CD4-positive, alpha-beta T cell treated with Interleukin-10 for 1 hour (primary cell): Measurements from ENCODE around the gene CD2AP.

ENCODE experiments used
- DNase-seq: peaks from one replicate; pipeline ENCODE4 v3.0.0-alpha.2; 2020

CD2AP gene

DNA sequence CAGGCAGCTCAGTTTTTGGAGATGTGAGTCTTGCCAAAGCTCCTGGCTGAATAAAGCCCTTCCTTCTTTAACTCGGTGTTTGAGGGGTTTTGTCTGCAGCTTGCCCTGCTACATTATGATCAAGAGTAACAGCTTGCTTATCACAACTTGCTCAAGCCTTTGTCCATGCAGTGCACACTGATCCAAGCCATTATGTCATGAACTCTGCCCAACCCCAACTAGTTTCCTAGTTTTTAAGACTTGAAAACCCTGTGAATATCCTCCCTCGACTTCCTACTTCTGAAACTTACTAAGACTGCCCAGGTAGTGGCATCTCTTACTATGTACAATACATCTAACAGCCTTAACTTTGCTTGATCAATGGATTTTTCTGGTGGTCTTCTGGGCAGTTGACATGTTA, 170.4 kb downstream of the CD2AP start:
- no peak for DNase-seq

DNA sequence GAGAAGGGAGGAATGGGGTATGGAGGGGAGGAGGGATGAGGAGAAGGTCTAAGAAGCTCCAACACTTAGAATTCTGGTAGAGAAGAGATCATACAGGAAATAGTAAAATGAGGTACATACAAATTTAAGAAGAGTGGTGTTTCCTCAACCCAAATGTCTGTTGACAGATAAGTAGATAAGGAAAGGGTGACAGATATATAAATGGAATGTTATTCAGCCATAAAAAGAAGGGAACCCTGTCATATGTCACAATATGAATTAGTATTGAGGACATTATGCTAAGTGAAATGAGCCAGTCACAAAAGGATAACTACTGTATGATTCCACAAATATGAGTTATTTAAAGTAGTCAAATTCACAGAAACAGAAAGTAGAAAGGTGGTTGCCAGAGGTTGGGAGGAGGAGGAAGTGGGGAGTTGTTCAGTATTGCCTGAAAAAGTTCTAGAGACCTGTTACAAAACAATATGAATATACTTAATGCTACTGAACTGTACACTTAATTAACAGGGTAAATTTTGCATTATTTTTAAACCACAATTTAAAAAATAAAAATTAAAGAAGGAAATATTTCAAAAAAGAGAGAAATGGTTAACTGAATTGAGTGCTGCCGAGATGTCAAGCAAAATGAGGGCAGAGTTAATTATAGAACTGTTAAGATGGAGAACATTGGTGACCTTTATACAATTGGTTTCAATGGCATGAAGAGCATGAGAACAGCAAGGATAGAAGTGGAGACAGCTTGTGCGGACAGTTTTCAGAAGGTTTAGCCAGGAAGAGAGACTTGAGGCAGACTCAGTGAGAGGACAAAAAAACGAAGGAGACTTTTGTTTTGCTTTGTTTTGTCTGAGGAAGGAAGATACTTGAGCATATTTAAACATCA, 173.2 kb downstream of the CD2AP start:
- no peak for DNase-seq

DNA sequence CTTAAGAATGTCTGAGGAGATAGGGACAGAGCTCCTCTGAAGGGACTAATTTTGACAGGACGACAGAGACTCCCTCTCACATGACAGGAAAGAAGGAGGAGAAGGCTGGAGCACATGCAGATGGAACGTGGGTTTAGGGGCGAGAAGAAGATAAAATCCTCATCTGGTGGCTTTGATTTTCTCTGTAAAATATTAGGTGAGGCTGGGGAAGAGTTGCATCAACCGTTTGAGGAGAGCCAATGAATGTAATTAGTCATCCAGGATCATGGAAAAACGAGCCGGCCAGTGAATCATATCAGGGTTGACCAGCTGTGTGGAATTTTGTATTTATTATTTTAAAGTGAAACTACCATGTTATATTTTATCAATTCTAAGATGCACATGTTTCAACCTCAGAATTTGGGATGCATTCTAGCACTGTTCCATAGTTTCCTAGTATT, 173.9 kb downstream of the CD2AP start:
- DNase-seq: no peak

DNA sequence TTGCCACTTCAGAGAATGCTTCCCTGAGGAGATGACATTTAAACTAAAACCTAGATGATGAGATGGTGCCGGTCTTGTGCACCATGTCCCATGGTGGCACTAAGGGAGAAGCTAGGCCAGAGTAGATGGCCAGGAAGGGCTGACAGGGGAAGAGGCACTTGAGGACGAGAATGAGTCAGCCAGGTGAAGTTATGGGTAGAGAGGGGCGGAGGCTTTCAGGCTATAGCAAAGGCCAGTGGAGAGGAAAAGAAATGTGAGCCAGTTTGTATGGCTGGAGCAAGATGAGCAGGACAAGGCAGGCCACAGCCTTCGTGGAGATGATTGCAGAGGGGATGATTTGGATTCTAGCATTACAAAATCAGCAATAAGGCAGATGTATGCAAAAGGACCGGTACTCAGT, 176.1 kb downstream of the CD2AP start:
- no peak for DNase-seq

DNA sequence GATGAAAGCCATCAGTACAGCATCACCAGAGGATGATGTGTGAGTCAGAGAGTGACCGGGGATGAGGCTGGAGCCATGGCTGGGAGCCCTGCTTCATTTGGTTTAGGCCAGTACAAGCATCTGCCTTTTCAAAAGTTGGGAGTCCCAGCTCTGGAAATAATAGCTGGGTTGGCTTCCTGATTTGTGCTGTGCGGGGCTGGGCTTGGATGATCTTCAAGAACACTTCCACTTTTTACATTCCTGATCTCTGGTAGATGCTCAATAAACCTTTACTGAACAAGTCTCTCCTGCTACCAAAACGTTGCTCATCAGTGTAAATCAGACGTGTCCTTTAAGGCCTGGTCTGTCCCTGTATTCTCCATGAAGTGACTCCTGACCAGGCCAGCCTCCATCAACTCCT, 176.7 kb downstream of the CD2AP start:
- no peak for DNase-seq

DNA sequence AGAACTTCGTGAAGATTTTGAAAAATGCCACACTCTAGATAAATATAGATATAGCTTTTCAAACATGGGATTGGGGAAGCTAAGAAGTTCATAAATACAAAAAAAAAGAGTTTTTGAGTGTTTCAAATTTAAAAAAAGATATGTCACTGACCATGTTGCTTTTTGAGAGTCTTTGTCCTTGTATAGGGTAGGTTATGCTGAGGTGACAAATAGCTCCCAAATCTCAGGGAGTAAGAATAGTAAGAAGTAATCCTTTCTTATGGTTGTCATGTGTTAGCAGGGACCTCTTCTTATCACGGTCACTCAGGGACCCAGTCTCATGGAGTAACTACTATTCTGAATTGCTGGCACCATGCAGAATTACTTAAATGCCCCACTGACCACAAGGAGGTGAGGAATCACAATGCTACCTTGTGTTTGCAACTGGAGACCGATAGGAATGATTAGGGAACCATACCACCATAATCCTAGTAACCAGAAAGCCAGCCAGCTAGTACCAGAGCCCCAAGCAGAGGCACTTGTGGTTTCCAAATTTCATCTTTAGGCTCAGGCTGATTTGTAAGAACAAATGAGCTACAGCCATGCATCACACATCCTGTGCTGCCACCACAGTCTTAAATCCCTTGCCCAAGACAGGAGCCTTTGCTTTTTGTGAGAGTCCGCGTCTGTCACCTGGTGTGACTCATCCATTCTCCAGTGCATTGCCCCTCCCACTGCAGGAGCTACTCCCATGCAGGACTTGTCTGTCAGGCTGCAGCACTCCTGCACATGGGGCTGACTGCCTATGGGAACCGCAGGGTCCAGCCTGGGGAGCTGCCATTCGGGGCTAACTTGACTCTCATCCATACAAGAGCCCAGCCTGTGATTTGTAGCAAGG, 178.4 kb downstream of the CD2AP start:
- peak; percentile 3 for DNase-seq

DNA sequence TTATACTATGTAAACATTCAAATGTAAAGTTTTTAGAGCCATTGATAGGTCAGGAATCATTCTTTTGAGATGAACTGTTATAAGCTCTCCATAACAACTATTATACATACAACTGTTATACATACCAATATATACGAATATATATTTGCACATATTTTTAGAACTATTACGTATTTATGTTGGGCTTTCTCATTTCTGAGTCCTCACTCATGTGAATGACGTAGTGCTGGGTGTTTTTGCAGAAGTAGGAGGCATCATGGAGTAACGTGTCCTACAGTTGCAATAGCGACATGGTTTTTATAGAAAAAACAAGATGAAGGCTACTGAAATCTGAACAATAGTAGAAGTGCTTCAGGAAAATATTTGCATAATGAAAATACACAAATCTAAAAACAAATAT, 184.4 kb downstream of the CD2AP start:
- DNase-seq: no peak

DNA sequence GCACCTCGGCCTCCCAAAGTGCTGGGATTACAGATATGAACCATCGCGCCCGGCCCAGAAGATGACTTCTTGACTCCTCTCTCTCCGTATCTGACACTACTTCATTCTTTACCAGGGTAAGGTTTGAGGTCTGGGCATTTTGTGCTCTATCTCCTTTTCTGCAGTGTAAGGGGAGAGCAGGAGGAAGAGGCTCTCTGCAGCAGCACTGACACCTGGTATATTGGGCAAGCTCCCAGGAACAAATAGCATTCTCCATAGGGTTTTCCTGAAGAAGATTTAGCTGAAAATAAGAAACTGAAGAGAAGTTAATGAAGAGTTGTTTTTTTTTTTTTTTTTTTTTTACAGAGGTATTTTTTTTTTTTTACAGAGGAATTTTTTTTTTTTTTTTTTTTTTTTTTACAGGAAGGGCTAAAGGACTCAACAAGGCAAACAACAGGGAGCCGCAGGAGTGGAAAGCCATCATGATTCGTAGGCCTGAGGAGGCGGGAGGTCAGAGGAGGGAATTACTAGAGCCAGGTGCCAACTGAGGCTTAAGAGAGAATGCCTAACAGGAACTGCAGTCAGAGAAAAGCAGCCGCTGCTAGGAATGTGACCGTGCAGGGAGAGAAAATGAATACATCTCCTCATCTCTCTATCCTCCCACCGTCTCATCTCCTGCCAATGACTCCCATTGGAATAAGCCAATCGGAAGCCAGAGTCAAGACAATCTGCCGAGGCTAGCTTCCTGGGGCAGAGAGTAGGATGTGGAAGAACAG, 186.1 kb downstream of the CD2AP start:
- no peak for DNase-seq

DNA sequence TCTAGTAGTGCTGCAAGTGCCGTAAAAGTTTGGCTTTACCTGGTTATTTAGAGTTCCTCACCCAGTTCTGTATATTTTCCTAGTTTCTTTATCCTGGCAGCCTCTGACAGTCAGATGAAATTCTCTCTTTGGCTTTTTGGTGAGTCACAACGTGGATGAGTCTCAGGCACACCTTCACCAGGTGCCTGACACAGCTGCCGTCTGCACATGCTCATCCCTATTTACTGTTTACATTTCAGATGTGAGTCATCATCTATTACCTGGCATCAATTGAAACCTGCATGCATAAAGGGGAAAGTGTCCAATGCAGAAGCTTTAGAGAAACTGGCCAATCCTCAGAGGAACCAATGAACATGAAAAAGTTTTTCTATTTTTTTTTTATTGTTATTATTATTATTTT, 187.5 kb downstream of the CD2AP start:
- no peak for DNase-seq

DNA sequence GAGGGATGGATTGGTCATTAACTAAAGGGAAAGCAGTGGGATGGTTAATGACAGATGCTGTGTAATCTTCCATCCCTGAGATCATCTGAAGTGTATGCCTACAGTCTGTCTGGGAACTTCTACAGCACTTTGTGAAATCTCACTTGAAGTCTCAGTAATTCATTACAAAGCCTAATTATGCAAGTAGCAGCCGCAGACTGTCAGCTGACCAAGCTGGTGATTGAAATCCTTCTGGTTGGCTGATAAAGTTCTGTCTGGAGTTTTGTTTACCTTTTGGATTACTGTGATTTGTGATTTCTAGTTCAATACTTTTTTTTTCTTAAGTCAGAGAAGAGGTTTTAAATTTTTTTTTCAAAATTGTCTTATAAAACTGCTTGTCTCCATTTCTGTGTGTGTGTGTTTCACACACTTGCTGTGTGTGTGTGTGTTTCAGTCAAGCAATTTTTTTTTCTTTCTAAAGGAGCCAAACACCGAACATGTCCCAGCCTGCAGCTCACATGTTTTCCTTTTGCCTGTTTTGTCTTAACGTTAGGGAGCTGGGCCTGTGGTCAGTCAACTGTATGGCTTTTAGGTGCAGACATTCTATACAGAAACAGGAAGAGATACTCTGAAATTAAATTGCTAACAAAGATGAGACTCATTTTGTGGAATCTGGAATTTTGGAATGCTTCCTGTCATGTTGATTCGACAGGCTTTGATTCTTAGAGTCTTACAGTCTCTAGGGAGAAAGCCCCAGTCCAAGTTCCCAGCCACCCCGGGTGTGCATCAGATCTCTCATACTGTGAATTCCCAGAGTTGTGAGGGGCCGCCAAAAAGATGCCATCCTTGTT, 192.3 kb downstream of the CD2AP start:
- DNase-seq: no peak

DNA sequence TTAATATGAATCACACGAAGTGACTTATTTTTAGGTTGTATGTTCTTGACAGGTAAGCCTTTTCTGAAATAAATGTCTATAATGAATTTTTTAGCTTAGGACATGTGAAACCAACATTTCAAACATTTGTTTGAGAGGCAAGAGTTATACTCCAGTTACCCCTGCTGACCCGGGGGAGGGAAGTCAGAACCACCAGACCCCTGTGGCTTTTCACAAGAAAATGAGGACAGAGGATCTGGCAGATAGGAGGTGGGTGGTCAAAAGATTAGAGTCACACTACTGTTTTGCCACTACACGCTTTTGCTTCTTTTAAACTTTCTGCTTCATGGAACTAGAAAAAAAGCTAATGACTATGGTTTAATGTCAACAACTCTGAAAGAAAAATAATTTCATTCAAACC, 193.3 kb downstream of the CD2AP start:
- DNase-seq: no peak

DNA sequence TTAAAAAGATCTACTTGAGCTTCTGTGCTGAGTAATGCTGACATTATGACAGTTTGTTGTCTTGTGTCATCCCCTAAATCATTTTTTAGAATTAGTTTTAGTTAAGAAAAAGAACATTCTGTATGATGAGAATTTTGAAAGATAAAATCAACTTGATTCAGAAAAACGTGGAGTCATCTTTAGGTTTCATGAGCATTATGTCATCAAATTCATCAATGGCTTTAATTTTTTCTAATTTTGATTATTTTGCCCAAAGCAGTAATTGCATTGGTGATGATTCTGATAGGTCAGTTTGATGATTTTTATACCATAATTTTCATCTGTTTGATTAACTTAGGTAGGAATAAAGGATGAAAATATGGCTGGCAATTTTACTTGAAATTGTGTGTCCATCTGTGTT, 194.2 kb downstream of the CD2AP start:
- DNase-seq: no peak

DNA sequence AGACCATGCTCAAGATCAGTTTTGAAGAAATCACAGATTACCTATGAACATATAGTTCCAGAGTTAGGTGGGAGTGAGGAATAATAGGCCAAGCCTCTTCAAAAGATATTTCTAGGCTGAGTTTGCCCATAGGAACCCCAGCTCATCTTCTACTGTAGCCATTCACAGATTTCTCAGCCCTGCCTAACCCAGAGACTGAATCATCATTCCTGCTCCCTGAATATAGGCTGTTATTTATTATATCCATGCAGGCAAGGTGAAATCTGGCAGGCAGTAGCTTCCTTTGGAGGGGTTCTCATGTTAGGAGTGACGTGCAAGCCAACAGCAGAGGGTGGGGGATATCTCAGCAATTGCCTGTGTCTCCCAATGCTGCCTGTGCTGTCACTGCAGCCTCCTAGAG, 195.2 kb downstream of the CD2AP start:
- DNase-seq: no peak

DNA sequence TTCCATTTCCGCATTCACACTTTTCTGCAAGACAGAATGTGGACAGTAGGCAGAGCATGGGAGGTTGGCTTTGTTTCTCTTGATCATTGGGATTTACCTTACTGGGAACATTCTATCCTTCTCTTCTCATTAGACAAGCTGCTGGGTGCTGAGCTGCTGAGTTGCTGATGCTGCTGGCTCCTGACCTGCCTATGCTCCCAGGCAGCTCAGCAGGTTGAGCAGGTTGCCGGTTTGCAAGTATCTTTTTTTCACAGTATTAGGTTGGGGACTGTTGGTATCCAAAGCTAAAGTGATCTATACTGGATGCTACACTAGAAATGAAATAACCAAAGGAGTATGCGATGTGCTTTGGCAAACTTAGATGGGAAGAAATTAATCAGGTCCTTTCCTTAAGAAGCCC, 197.1 kb downstream of the CD2AP start:
- DNase-seq: no peak
